ENCODE results near the gene FAM3C. TPM values are rescaled to one million over a fixed set of nuclear protein-coding genes. Genes with fewer than 3 reads are reported as not detected.
A peak's percentile ranks its signal among the peaks of the same experiment; 100 is the strongest.

The FAM3C gene
- total and polyA plus RNA-seq, 10 of the 15 experiments (the other 5 are each of a cell fraction or from before 2014, with no cell fraction given) = 11.0 to 110 (median 27.8) TPM

GRCh38 chr7:121371367-121371766, 24.7 kb downstream of the FAM3C start:
- no peaks in the 10 kb centered on the region for H3K27me3 ChIP-seq (replicated peaks in 1 of 2; ENCODE audit: control insufficient read depth in 2 of 2, insufficient read depth in 2 of 2, low read length in 1 of 2)
- H3K9me3 ChIP-seq (replicated peaks; ENCODE audit: control insufficient read depth, insufficient read depth, low read length) = no peaks in the 10 kb centered on the region
- no peaks in the 10 kb centered on the region for H4K20me1 ChIP-seq (ENCODE audit: control insufficient read depth, insufficient read depth)
- no peak overlapping the region for H2AFZ ChIP-seq (ENCODE audit: control insufficient read depth, low read depth, low read length)
- BruUV-seq (replicated peaks) = no TSS peak
- H3K4me1 ChIP-seq (ENCODE audit: control insufficient read depth, insufficient read depth, low read length) = peaks cover 32% of the 10 kb centered on the region
- SMC1A ChIA-PET (ENCODE audit: uncharacterized antibody, unreplicated experiment) = interaction anchor here (0.8 to 9.4 kb wide), 8 partner anchors 14 to 177 kb away, joined by 3 to 281 read pairs (median 18); partner anchors contain the start of gene FAM3C
- in situ Hi-C loops (cut with MboI) (no loop called here), intact Hi-C loops (cut with micrococcal nuclease; ENCODE audit: unreplicated experiment) (no loop called here)
- H3K36me3 ChIP-seq (ENCODE audit: control insufficient read depth in 2 of 2, insufficient read depth in 2 of 2, low read length in 1 of 2) = peaks cover 1 to 8% of the 10 kb centered on the region in 2 experiments
- ATAC-seq (no peak), DNase-seq (ENCODE audit: low read depth, low spot score) (no peak), FAIRE-seq (no peak)
- H3K4me3 ChIP-seq = no peak overlapping the region
- H3K4me2 ChIP-seq (ENCODE audit: control insufficient read depth, insufficient read depth) = 0 out of 2 replicates have a peak overlapping the region, but pooled peaks have one; percentile 35
- RAD21 ChIA-PET (ENCODE audit: unreplicated experiment) = interaction anchor here (1.4 to 11.8 kb wide), 8 partner anchors 9 to 206 kb away, joined by 5 to 272 read pairs (median 14); partner anchors contain the start of gene FAM3C
- POLR2A ChIA-PET = interaction anchor here (1.4 to 5.8 kb wide), 6 partner anchors 9 to 159 kb away, joined by 3 to 81 read pairs (median 13); partner anchors contain the start of gene FAM3C
- TF ChIP-seq, protein P1, sequence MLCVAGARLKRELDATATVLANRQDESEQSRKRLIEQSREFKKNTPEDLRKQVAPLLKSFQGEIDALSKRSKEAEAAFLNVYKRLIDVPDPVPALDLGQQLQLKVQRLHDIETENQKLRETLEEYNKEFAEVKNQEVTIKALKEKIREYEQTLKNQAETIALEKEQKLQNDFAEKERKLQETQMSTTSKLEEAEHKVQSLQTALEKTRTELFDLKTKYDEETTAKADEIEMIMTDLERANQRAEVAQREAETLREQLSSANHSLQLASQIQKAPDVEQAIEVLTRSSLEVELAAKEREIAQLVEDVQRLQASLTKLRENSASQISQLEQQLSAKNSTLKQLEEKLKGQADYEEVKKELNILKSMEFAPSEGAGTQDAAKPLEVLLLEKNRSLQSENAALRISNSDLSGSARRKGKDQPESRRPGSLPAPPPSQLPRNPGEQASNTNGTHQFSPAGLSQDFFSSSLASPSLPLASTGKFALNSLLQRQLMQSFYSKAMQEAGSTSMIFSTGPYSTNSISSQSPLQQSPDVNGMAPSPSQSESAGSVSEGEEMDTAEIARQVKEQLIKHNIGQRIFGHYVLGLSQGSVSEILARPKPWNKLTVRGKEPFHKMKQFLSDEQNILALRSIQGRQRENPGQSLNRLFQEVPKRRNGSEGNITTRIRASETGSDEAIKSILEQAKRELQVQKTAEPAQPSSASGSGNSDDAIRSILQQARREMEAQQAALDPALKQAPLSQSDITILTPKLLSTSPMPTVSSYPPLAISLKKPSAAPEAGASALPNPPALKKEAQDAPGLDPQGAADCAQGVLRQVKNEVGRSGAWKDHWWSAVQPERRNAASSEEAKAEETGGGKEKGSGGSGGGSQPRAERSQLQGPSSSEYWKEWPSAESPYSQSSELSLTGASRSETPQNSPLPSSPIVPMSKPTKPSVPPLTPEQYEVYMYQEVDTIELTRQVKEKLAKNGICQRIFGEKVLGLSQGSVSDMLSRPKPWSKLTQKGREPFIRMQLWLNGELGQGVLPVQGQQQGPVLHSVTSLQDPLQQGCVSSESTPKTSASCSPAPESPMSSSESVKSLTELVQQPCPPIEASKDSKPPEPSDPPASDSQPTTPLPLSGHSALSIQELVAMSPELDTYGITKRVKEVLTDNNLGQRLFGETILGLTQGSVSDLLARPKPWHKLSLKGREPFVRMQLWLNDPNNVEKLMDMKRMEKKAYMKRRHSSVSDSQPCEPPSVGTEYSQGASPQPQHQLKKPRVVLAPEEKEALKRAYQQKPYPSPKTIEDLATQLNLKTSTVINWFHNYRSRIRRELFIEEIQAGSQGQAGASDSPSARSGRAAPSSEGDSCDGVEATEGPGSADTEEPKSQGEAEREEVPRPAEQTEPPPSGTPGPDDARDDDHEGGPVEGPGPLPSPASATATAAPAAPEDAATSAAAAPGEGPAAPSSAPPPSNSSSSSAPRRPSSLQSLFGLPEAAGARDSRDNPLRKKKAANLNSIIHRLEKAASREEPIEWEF (IDR thresholded peaks at IDR 0.05; ENCODE audit: insufficient replicate concordance, low read depth, low read length) = peak; percentile 44
- TF ChIP-seq ATF7 (IDR thresholded peaks at IDR 0.05; ENCODE audit: low read depth) = 0 out of 2 replicates have a peak, but pooled peaks have one; percentile 27
- TF ChIP-seq MTA2 (IDR thresholded peaks at IDR 0.05; ENCODE audit: low read depth) = peak; percentile 80
- peak; percentile 48; the same call in 1 of the 2 replicates for TF ChIP-seq RUNX3 (IDR thresholded peaks at IDR 0.05; ENCODE audit: low read length)
- peak in 1 of 2 experiments; percentile 89; a peak in 2 of 4 replicates for TF ChIP-seq EP300 (IDR thresholded peaks at IDR 0.05; ENCODE audit: borderline replicate concordance in 1 of 2, control insufficient read depth in 1 of 2, low read depth in 2 of 2, low read length in 2 of 2)
- peak; percentile 84 for TF ChIP-seq MEF2B (IDR thresholded peaks at IDR 0.05; ENCODE audit: partially characterized antibody, poor library complexity, severe bottlenecking)
- TF ChIP-seq MEF2A (IDR thresholded peaks at IDR 0.05; ENCODE audit: insufficient read depth, low read depth, low read length) = peak; percentile 21; the same call in 1 of the 2 replicates
- no peak for TF ChIP-seq KLF5 (IDR thresholded peaks at IDR 0.05; ENCODE audit: partially characterized antibody)
- TF ChIP-seq CREM (IDR thresholded peaks at IDR 0.05; ENCODE audit: low read depth) = no peak
- peak; percentile 73; the same call in 1 of the 2 replicates for TF ChIP-seq ZNF384 (IDR thresholded peaks at IDR 0.05; ENCODE audit: borderline replicate concordance, low read depth, low read length)
- WGBS (ENCODE audit: insufficient coverage, insufficient replicate concordance, low lambda C conversion rate, missing lambda C conversion rate) = 0% methylated on average over 1 of the region's 1 CpG
- no peak overlapping the region for H3K9ac ChIP-seq (ENCODE audit: control insufficient read depth, insufficient read depth, low read length)
- CTCF ChIA-PET = interaction anchor here (0.7 to 8.9 kb wide), 7 partner anchors 15 to 180 kb away, joined by 3 to 181 read pairs (median 29); partner anchors contain the start of gene FAM3C
- H3K27ac ChIP-seq (ENCODE audit: control insufficient read depth, insufficient read depth) = no peak overlapping the region
- H3K79me2 ChIP-seq (ENCODE audit: control insufficient read depth, insufficient read depth, low read length) = peaks cover 2% of the 10 kb centered on the region

All from GM12878 (cell line).